GM12878 (cell line): ENCODE data around the gene ARHGAP6. TPM values are rescaled to one million over a fixed set of nuclear protein-coding genes. Genes with fewer than 3 reads are reported as not detected.

ENCODE experiments used
- ATAC-seq: fragments of 200-7000 bp; cut with Tn5 transposase; 3 replicates; pipeline ENCODE4 v1.9.1; 2020; ENCODE audit warnings: mild to moderate bottlenecking, moderate library complexity
- BruUV-seq: library from RNA; stranded (reverse); fragments of 400-500 nt; replicated peaks from 2 replicates; lab custom pipeline; 2021; lab: Mats Ljungman, UMichigan
- CTCF ChIA-PET: fragments of 300-600 bp; sonication (Branson Sonifier 250); formaldehyde crosslinking; extraction: SDS; loops from one replicate; lab custom pipeline; 2021; ENCODE audit warnings: inconsistent platforms; lab: Yijun Ruan, JAX
- POLR2A ChIA-PET: fragments of 350-600 bp; formaldehyde crosslinking; extraction: SDS; loops from one replicate; lab custom pipeline; 2021; ENCODE audit warnings: inconsistent platforms; lab: Charles Lee
- RAD21 ChIA-PET: fragments of 300-600 bp; sonication (Branson Sonifier 250); formaldehyde crosslinking; loops from one replicate; lab custom pipeline; 2023; ENCODE audit warnings: antibody characterized with exemption; ENCODE audit not compliant: unreplicated experiment; lab: Charles Lee
- SMC1A ChIA-PET: fragments of 300-600 bp; sonication (Branson Sonifier 250); formaldehyde crosslinking; loops from one replicate; lab custom pipeline; 2023; ENCODE audit not compliant: unreplicated experiment, uncharacterized antibody; lab: Charles Lee
- DNase-seq: peaks from one replicate; pipeline ENCODE4 v3.0.0-alpha.2; 2011; ENCODE audit warnings: low read depth, low spot score
- FAIRE-seq: peaks from 3 replicates; lab custom pipeline; 2011; peaks lifted over from hg19 to GRCh38; lab: Jason Lieb, UNC
- H2AFZ ChIP-seq: 2 replicates; pipeline ENCODE4 v1.6.0; 2011; ENCODE audit warnings: low read depth, low read length, control low read depth; ENCODE audit not compliant: control insufficient read depth
- H3K27ac ChIP-seq: 2 replicates; pipeline ENCODE4 v1.5.1; 2011; ENCODE audit warnings: control low read depth; ENCODE audit not compliant: control insufficient read depth, insufficient read depth
- H3K27me3 ChIP-seq, 2 experiments: replicated peaks in 1 of 2; 2 replicates each; pipeline versions ENCODE4 v1.6.0 to v1.6.1; 2011; ENCODE audit warnings: low read length in 1 of 2; ENCODE audit not compliant: control insufficient read depth in 2 of 2, insufficient read depth in 2 of 2
- H3K36me3 ChIP-seq, 2 experiments: 2 replicates each; pipeline ENCODE4 v1.5.1; 2011; ENCODE audit warnings: low read length in 1 of 2; ENCODE audit not compliant: control insufficient read depth in 2 of 2, insufficient read depth in 2 of 2
- H3K4me1 ChIP-seq: 2 replicates; pipeline ENCODE4 v1.6.1; 2011; ENCODE audit warnings: mild to moderate bottlenecking, low read length, moderate library complexity, mixed read lengths; ENCODE audit not compliant: control insufficient read depth, insufficient read depth
- H3K4me2 ChIP-seq: 2 replicates; pipeline ENCODE4 v1.6.0; 2011; ENCODE audit warnings: control low read depth; ENCODE audit not compliant: control insufficient read depth, insufficient read depth
- H3K4me3 ChIP-seq: fragments of 200-600 bp; sonication (generic); 2 replicates; pipeline ENCODE4 v1.5.1; 2016
- H3K79me2 ChIP-seq: 2 replicates; pipeline ENCODE4 v1.6.0; 2011; ENCODE audit warnings: low read length; ENCODE audit not compliant: control insufficient read depth, insufficient read depth
- H3K9ac ChIP-seq: 2 replicates; pipeline ENCODE4 v1.8.0; 2011; ENCODE audit warnings: low read length, control low read depth, mixed read lengths; ENCODE audit not compliant: control insufficient read depth, insufficient read depth
- H3K9me3 ChIP-seq: replicated peaks from 3 replicates; pipeline ENCODE4 v1.5.1; 2011; ENCODE audit warnings: mild to moderate bottlenecking, low read length; ENCODE audit not compliant: control insufficient read depth, insufficient read depth
- H4K20me1 ChIP-seq: 2 replicates; pipeline ENCODE4 v1.6.0; 2011; ENCODE audit not compliant: control insufficient read depth, insufficient read depth
- EGR1 ChIP-seq, 2 experiments: IDR thresholded peaks; 1 replicate in 1 of 2; 2 replicates in 1 of 2; pipeline ENCODE4 v1.6.1; 2011 to 2012; ENCODE audit warnings: low read depth in 2 of 2, low read length in 2 of 2, borderline replicate concordance in 1 of 2, mild to moderate bottlenecking in 1 of 2, moderate library complexity in 1 of 2
- HDGF ChIP-seq: fragments of 450-650 bp; IDR thresholded peaks from 2 replicates; pipeline ENCODE4 v1.6.1; 2016; ENCODE audit warnings: antibody characterized with exemption
- MXI1 ChIP-seq: fragments of 150-350 bp; IDR thresholded peaks from 2 replicates; pipeline ENCODE4 v1.6.1; 2011; ENCODE audit warnings: low read depth, mild to moderate bottlenecking, inconsistent platforms, low read length, improper control_type of control experiment
- NR2C2 ChIP-seq: IDR thresholded peaks from 2 replicates; pipeline ENCODE4 v1.6.1; 2011; ENCODE audit warnings: borderline replicate concordance, low read depth; ENCODE audit not compliant: control insufficient read depth, insufficient read length
- PAX8 ChIP-seq: fragments of 450-650 bp; IDR thresholded peaks from 2 replicates; pipeline ENCODE4 v1.6.1; 2017; ENCODE audit warnings: mild to moderate bottlenecking, moderate library complexity
- PBX3 ChIP-seq: IDR thresholded peaks from 2 replicates; pipeline ENCODE4 v1.6.1; 2011; ENCODE audit warnings: mild to moderate bottlenecking, low read depth, low read length, moderate library complexity; ENCODE audit not compliant: insufficient replicate concordance
- POLR2A ChIP-seq: IDR thresholded peaks from 2 replicates; pipeline ENCODE4 v1.6.1; 2011; ENCODE audit warnings: low read depth, mild to moderate bottlenecking, low read length
- RELA ChIP-seq: fragments of 450-650 bp; IDR thresholded peaks from 2 replicates; pipeline ENCODE4 v1.8.0; 2014; ENCODE audit warnings: borderline replicate concordance; ENCODE audit not compliant: partially characterized antibody
- RELB ChIP-seq: fragments of 450-650 bp; IDR thresholded peaks from 2 replicates; pipeline ENCODE4 v1.6.1; 2017; ENCODE audit warnings: low read depth, mild to moderate bottlenecking, moderate library complexity
- YBX1 ChIP-seq: fragments of 450-650 bp; IDR thresholded peaks from 2 replicates; pipeline ENCODE4 v1.6.1; 2016; ENCODE audit warnings: antibody characterized with exemption
- WGBS: methylation state at CpG from one replicate; pipeline ENCODE4 v1.1.6; 2016; ENCODE audit warnings: low lambda C conversion rate; ENCODE audit not compliant: insufficient replicate concordance, insufficient coverage; ENCODE audit errors: missing lambda C conversion rate; 5-methylcytosine and 5-hydroxymethylcytosine counted together
- in situ Hi-C: fragments of 300-500 bp; cut with MboI; formaldehyde crosslinking; loops from 9 replicates; pipeline ENCODE4 v1.14.3; 2018; ENCODE audit warnings: mixed read lengths
- intact Hi-C: fragments of 100-400 bp; cut with micrococcal nuclease; formaldehyde crosslinking; loops from one replicate; pipeline ENCODE4 v1.14.2; 2022; ENCODE audit not compliant: unreplicated experiment
- polyA plus RNA-seq, 11 experiments: library from polyadenylated mRNA; depleted of rRNA in 4 of 11; unstranded in 6 of 11; stranded (reverse) in 5 of 11; fragments of >200 nt; fragmentation: Nextera tagmentation in 4 of 11; fragmentation: Illumina TruSeq in 1 of 11; extraction: Ambion mirVana in 4 of 11; extraction: Trizol in 1 of 11; gene quantifications; 1 replicate in 1 of 11; 2 replicates in 10 of 11; pipeline versions ENCODE4 v1.2.1 to v1.2.3, GENCODE V29; 2011 to 2016; ENCODE audit warnings: inconsistent platforms in 2 of 11, missing spikeins in 2 of 11, low read depth in 1 of 11
- total RNA-seq, 4 experiments: library from RNA; depleted of rRNA in 3 of 4; stranded (reverse); fragments of >200 nt in 3 of 4; fragmentation: Illumina TruSeq in 1 of 4; extraction: Trizol in 1 of 4; gene quantifications; 2 replicates each; pipeline versions ENCODE4 v1.2.1 to v1.2.3, GENCODE V29; 2013 to 2021

ARHGAP6 gene
- total and polyA plus RNA-seq, 10 of the 15 experiments (the other 5 are each of a cell fraction or from before 2014, with no cell fraction given), result 0.20 to 1.8 (median 0.76) TPM

- 3% methylated on average over 3 of the region's 3 CpGs for WGBS
- TF ChIP-seq EGR1 (IDR thresholded peaks at IDR 0.05; ENCODE audit: borderline replicate concordance in 1 of 2, low read depth in 2 of 2, low read length in 2 of 2) (no peak), RELA (no peak), HDGF (no peak), YBX1 (no peak), POLR2A (no peak), MXI1 (no peak), RELB (no peak), PAX8 (no peak), PBX3 (no peak), NR2C2 (no peak)
- H3K27me3 ChIP-seq, result no peaks in the 10 kb centered on the region
- no peaks in the 10 kb centered on the region for H3K79me2 ChIP-seq
- H3K4me1 ChIP-seq, result no peaks in the 10 kb centered on the region
- POLR2A ChIA-PET, result no interaction called here
- H3K9ac ChIP-seq, result no peak overlapping the region
- no peak overlapping the region for H3K4me2 ChIP-seq
- H3K9me3 ChIP-seq, result no peaks in the 10 kb centered on the region
- FAIRE-seq (no peak), ATAC-seq (no peak), DNase-seq (no peak)
- in situ Hi-C loops, result no loop called here
- no peak overlapping the region for H3K27ac ChIP-seq
- CTCF ChIA-PET, result interaction anchor here (0.8 to 1.3 kb wide), 3 partner anchors 8 to 77 kb away, joined by 3 read pairs; no protein-coding TSS in a partner anchor
- intact Hi-C loops, result no loop called here
- H4K20me1 ChIP-seq, result no peaks in the 10 kb centered on the region
- BruUV-seq, result no TSS peak
- H3K36me3 ChIP-seq, result no peaks in the 10 kb centered on the region
- H3K4me3 ChIP-seq, result no peak overlapping the region
- SMC1A ChIA-PET, result no interaction called here
- RAD21 ChIA-PET, result no interaction called here
- H2AFZ ChIP-seq, result no peak overlapping the region
These were observed 207.6 kb downstream of the ARHGAP6 start for GRCh38 chrX:11458170-11458569.
